HCT116 (cell line): ENCODE results near the gene ACOT11. TPM values are rescaled to one million over a fixed set of nuclear protein-coding genes. Genes with fewer than 3 reads are reported as not detected.

Experiments
- ATAC-seq: fragments of 200-7000 bp; cut with Tn5 transposase; 2 replicates; pipeline ENCODE4 v1.9.1; 2020; ENCODE audit warnings: mild to moderate bottlenecking, moderate library complexity
- BruUV-seq: library from RNA; stranded (reverse); fragments of 400-500 nt; replicated peaks from 2 replicates; lab custom pipeline; 2021; lab: Mats Ljungman, UMichigan
- CTCF ChIA-PET: fragments of 300-600 bp; sonication (Branson Sonifier 250); formaldehyde crosslinking; loops from one replicate; lab custom pipeline; 2021; ENCODE audit warnings: antibody characterized with exemption; lab: Charles Lee
- POLR2A ChIA-PET: fragments of 300-600, 350-600 bp; sonication (Branson Sonifier 250); formaldehyde crosslinking; loops from one replicate; lab custom pipeline; 2021; ENCODE audit warnings: antibody characterized with exemption; lab: Charles Lee
- RAD21 ChIA-PET, 2 experiments: fragments of 300-600 bp; sonication (Branson Sonifier 250); formaldehyde crosslinking; loops; one replicate each; lab custom pipeline; 2023; ENCODE audit warnings: low total read pairs in 2 of 2; ENCODE audit not compliant: uncharacterized antibody in 2 of 2, unreplicated experiment in 2 of 2, low non-redundant PET in 1 of 2; lab: Charles Lee
- DNase-seq: peaks from one replicate; pipeline ENCODE4 v3.0.0-alpha.2; 2010; ENCODE audit warnings: low read depth, low spot score
- H2AFZ ChIP-seq: fragments of 200-600 bp; shearing (Covaris generic), sonication (generic); 2 replicates; pipeline ENCODE4 v1.6.1; 2017; ENCODE audit warnings: low read depth, mixed run types, mixed read lengths, antibody characterized with exemption, low read length; ENCODE audit not compliant: poor library complexity, severe bottlenecking
- H3K27ac ChIP-seq: 2 replicates; pipeline ENCODE4 v1.5.1; 2012; ENCODE audit warnings: low read depth, low read length
- H3K27me3 ChIP-seq: fragments of 200-600 bp; sonication (generic); 2 replicates; pipeline ENCODE4 v1.6.1; 2016; ENCODE audit warnings: mixed run types, low read length, mixed read lengths; ENCODE audit not compliant: insufficient read depth
- H3K36me3 ChIP-seq, 2 experiments: fragments of 200-500 bp in 1 of 2; fragments of 200-600 bp in 1 of 2; sonication (Bioruptor generic) in 1 of 2; sonication (generic) in 1 of 2; 2 replicates each; pipeline versions ENCODE4 v1.5.1 to v1.6.1; 2014 to 2016; ENCODE audit warnings: low read length in 2 of 2, inconsistent platforms in 1 of 2, mixed read lengths in 1 of 2, mixed run types in 1 of 2; ENCODE audit not compliant: insufficient read depth in 2 of 2, control insufficient read depth in 1 of 2
- H3K4me1 ChIP-seq, 2 experiments: fragments of 200-600 bp in 1 of 2; sonication (generic) in 1 of 2; 2 replicates each; pipeline versions ENCODE4 v1.5.1 to v1.6.1; 2012 to 2017; ENCODE audit warnings: low read length in 2 of 2, inconsistent platforms in 1 of 2, mild to moderate bottlenecking in 1 of 2, mixed read lengths in 1 of 2, mixed run types in 1 of 2, moderate library complexity in 1 of 2; ENCODE audit not compliant: insufficient read depth in 2 of 2, control insufficient read depth in 1 of 2
- H3K4me2 ChIP-seq: fragments of 200-600 bp; sonication (generic); 2 replicates; pipeline ENCODE4 v1.6.1; 2017; ENCODE audit warnings: mixed run types, low read length, mixed read lengths
- H3K4me3 ChIP-seq, 2 experiments: fragments of 200-600 bp in 1 of 2; sonication (generic) in 1 of 2; replicated peaks in 1 of 2; 2 replicates each; pipeline ENCODE4 v1.5.1; 2011 to 2016; ENCODE audit warnings: low read length in 2 of 2, control low read depth in 1 of 2, low read depth in 1 of 2, mild to moderate bottlenecking in 1 of 2, mixed read lengths in 1 of 2, mixed run types in 1 of 2
- H3K79me2 ChIP-seq: fragments of 200-600 bp; sonication (generic); 2 replicates; pipeline ENCODE4 v1.6.1; 2017; ENCODE audit warnings: mild to moderate bottlenecking, mixed run types, low read length, moderate library complexity, mixed read lengths; ENCODE audit not compliant: insufficient read depth
- H3K9ac ChIP-seq: fragments of 200-600 bp; sonication (generic); 2 replicates; pipeline ENCODE4 v1.6.1; 2016; ENCODE audit warnings: low read length, mixed read lengths
- H3K9me2 ChIP-seq: fragments of 200-600 bp; sonication (generic), shearing (Covaris generic); 2 replicates; pipeline ENCODE4 v1.6.1; 2017; ENCODE audit warnings: mixed run types, mild to moderate bottlenecking, moderate library complexity; ENCODE audit not compliant: insufficient read depth
- H3K9me3 ChIP-seq, 2 experiments: fragments of 200-500 bp in 1 of 2; fragments of 200-600 bp in 1 of 2; sonication (Bioruptor generic) in 1 of 2; sonication (generic) in 1 of 2; 2 replicates each; pipeline ENCODE4 v1.6.1; 2014 to 2017; ENCODE audit warnings: low read length in 2 of 2, mixed read lengths in 2 of 2, inconsistent platforms in 1 of 2, low read depth in 1 of 2, mild to moderate bottlenecking in 1 of 2, mixed run types in 1 of 2, moderate library complexity in 1 of 2; ENCODE audit not compliant: control insufficient read depth in 1 of 2, insufficient read depth in 1 of 2
- H4K20me1 ChIP-seq: fragments of 200-600 bp; sonication (generic), shearing (Covaris generic); 2 replicates; pipeline ENCODE4 v1.6.1; 2017; ENCODE audit warnings: mixed run types, mild to moderate bottlenecking, moderate library complexity; ENCODE audit not compliant: insufficient read depth
- CBX3 ChIP-seq: IDR thresholded peaks from 2 replicates; pipeline ENCODE4 v1.6.1; 2012; ENCODE audit warnings: low read depth
- CEBPB ChIP-seq: IDR thresholded peaks from 2 replicates; pipeline ENCODE4 v1.6.1; 2012; ENCODE audit warnings: low read depth
- CTCF ChIP-seq, 3 experiments: fragments of 200-600 bp in 1 of 3; sonication (generic) in 1 of 3; IDR thresholded peaks in 2 of 3; conservative IDR thresholded peaks in 1 of 3; 2 replicates each; pipeline ENCODE4 v1.5.1; 2012 to 2017; ENCODE audit warnings: low read depth in 2 of 3, low read length in 2 of 3, antibody characterized with exemption in 1 of 3, borderline replicate concordance in 1 of 3, control low read depth in 1 of 3, mild to moderate bottlenecking in 1 of 3, mixed read lengths in 1 of 3, mixed run types in 1 of 3, moderate library complexity in 1 of 3; ENCODE audit not compliant: insufficient read depth in 1 of 3
- ELF1 ChIP-seq: IDR thresholded peaks from 2 replicates; pipeline ENCODE4 v1.6.1; 2012; ENCODE audit warnings: low read depth, borderline replicate concordance
- EZH2phosphoT487 ChIP-seq: fragments of 200-600 bp; IDR thresholded peaks from 2 replicates; pipeline ENCODE4 v1.6.1; 2018; ENCODE audit warnings: antibody characterized with exemption, borderline replicate concordance
- FOSL1 ChIP-seq: IDR thresholded peaks from 2 replicates; pipeline ENCODE4 v1.6.1; 2012; ENCODE audit warnings: low read depth
- POLR2A ChIP-seq: IDR thresholded peaks from 2 replicates; pipeline ENCODE4 v1.7.0; 2011; ENCODE audit warnings: borderline replicate concordance; ENCODE audit not compliant: insufficient read depth, insufficient read length; ENCODE audit errors: extremely low read depth
- POLR2AphosphoS5 ChIP-seq: IDR thresholded peaks from 2 replicates; pipeline ENCODE4 v1.6.1; 2011; ENCODE audit warnings: mild to moderate bottlenecking, low read depth, low read length, moderate library complexity
- SIN3A ChIP-seq: IDR thresholded peaks from 2 replicates; pipeline ENCODE4 v1.6.1; 2012; ENCODE audit warnings: low read depth
- SP1 ChIP-seq: IDR thresholded peaks from 2 replicates; pipeline ENCODE4 v1.6.1; 2012; ENCODE audit warnings: low read depth
- SRF ChIP-seq: IDR thresholded peaks from 2 replicates; pipeline ENCODE4 v1.6.1; 2012; ENCODE audit warnings: low read depth
- YY1 ChIP-seq: IDR thresholded peaks from 2 replicates; pipeline ENCODE4 v1.6.1; 2011; ENCODE audit warnings: low read length, low read depth, moderate library complexity, mild to moderate bottlenecking; ENCODE audit not compliant: insufficient replicate concordance; ENCODE audit errors: extremely low read depth
- ZBTB33 ChIP-seq: IDR thresholded peaks from 2 replicates; pipeline ENCODE4 v1.6.1; 2011; ENCODE audit warnings: mild to moderate bottlenecking, low read length, moderate library complexity; ENCODE audit not compliant: insufficient replicate concordance; ENCODE audit errors: extremely low read depth
- intact Hi-C: fragments of 100-400 bp; cut with micrococcal nuclease; formaldehyde crosslinking; loops from 2 replicates; pipeline ENCODE4 v1.10.0; 2022
- total RNA-seq: library from RNA; stranded (reverse); gene quantifications from one replicate; pipeline ENCODE4 v1.2.1, GENCODE V29; 2021; ENCODE audit not compliant: unreplicated experiment
- TF ChIP-seq, protein P1 (sequence below): IDR thresholded peaks from 2 replicates; pipeline ENCODE4 v1.6.1; 2012

ACOT11 gene
- total RNA-seq, 1 experiment from 2014 or later = 31.1 TPM

GRCh38 chr1:54607821-54608565, 60.0 kb downstream of the ACOT11 start:
- Histone ChIP-seq H3K4me1 (peaks cover 0 to 7% of the 10 kb centered on the region in 2 experiments; a peak in 2 of 4 replicates), H3K27ac (no peak overlapping the region), H3K27me3 (no peaks in the 10 kb centered on the region), H3K9ac (no peak overlapping the region), H3K36me3 (peaks cover 0 to 8% of the 10 kb centered on the region in 2 experiments; a peak in 2 of 4 replicates), H4K20me1 (no peaks in the 10 kb centered on the region), H3K9me3 (no peaks in the 10 kb centered on the region), H3K4me3 (no peak overlapping the region), H3K9me2 (no peaks in the 10 kb centered on the region), H3K79me2 (no peaks in the 10 kb centered on the region), H3K4me2 (no peak overlapping the region), H2AFZ (no peak overlapping the region)
- CTCF ChIA-PET = no interaction called here
- no TSS peak for BruUV-seq
- TF ChIP-seq CTCF (IDR thresholded peaks at IDR 0.05 in 2 of 3, conservative IDR thresholded peaks at IDR 0.05 in 1 of 3; ENCODE audit: borderline replicate concordance in 1 of 3, insufficient read depth in 1 of 3, low read depth in 2 of 3, low read length in 2 of 3) = no peak
- DNase-seq (no peak), ATAC-seq (no peak)
- POLR2A ChIA-PET = no interaction called here
- RAD21 ChIA-PET = no interaction called here
- intact Hi-C loops = no loop called here

DNA sequence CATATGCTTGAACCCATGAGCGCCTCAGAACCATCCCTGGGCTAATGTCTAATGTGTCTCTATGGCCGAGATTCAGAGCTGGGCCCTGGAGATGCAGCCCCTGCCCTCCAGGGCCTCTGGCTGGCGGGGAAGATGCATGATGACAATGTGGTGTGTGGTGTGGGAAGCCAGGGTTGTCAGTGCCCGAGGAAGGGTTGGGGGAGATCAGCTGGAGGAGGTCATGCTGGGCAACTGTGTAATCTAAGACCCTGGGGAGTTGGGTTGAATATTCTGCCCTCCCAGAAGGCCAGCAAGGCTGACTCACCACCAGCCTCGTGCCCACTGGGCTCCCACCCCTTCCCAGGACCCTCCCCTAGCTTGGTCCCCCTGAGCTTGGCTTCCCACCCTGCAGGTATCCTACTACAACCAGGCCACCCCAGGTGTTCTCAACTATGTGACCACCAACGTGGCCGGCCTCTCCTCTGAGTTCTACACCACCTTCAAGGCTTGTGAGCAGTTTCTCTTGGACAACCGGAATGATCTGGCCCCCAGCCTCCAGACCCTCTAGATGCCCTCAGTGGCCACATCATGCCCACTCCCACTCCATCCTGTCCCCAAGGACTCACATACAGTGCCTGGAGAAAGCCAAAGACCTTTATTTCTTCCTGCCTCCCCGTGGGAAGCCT, 60.7 kb downstream of the ACOT11 start:
- Histone ChIP-seq H3K9me2 (no peaks in the 10 kb centered on the region), H3K4me1 (peaks cover 0 to 7% of the 10 kb centered on the region in 2 experiments; a peak in 2 of 4 replicates), H3K27ac (no peak overlapping the region), H3K9me3 (no peaks in the 10 kb centered on the region), H3K36me3 (peaks cover 0 to 5% of the 10 kb centered on the region in 2 experiments; a peak in 2 of 4 replicates), H2AFZ (no peak overlapping the region), H3K79me2 (no peaks in the 10 kb centered on the region), H3K9ac (no peak overlapping the region), H3K27me3 (no peaks in the 10 kb centered on the region), H3K4me2 (no peak overlapping the region), H4K20me1 (no peaks in the 10 kb centered on the region), H3K4me3 (no peak overlapping the region)
- ATAC-seq (no peak), DNase-seq (no peak)
- no TSS peak for BruUV-seq
- ChIA-PET POLR2A (no interaction called here), CTCF (no interaction called here), RAD21 (no interaction called here)
- intact Hi-C loops = no loop called here
- no peak for TF ChIP-seq FOSL1
- TF ChIP-seq ZBTB33 = no peak
- TF ChIP-seq YY1 = no peak
- TF ChIP-seq, protein P1, sequence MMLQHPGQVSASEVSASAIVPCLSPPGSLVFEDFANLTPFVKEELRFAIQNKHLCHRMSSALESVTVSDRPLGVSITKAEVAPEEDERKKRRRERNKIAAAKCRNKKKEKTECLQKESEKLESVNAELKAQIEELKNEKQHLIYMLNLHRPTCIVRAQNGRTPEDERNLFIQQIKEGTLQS = no peak
- no peak for TF ChIP-seq SRF
- no peak for TF ChIP-seq POLR2AphosphoS5
- TF ChIP-seq SP1 = no peak
- no peak for TF ChIP-seq CEBPB
- no peak for TF ChIP-seq SIN3A
- no peak for TF ChIP-seq EZH2phosphoT487
- TF ChIP-seq CBX3 = no peak
- no peak for TF ChIP-seq ELF1
- TF ChIP-seq POLR2A = no peak
